HG02943 (cell line): ENCODE measurements around the gene JADE3.

ENCODE experiments used
- ATAC-seq: cut with Tn5 transposase; IDR thresholded peaks from one replicate; pipeline ENCODE4 v1.9.1; 2021; ENCODE audit warnings: mild to moderate bottlenecking, low read depth, moderate library complexity; ENCODE audit not compliant: unreplicated experiment

JADE3 gene

GRCh38 chrX:47098338-47099094, 186.3 kb downstream of the JADE3 start:
- no peak for ATAC-seq

GRCh38 chrX:47101206-47101605, 189.0 kb downstream of the JADE3 start:
- ATAC-seq = no peak
